H1 (cell line): ENCODE results near the gene EEF2K. TPM values are rescaled to one million over a fixed set of nuclear protein-coding genes. Genes with fewer than 3 reads are reported as not detected.

Experiments
- CBX5 ChIP-seq: fragments of 300-800, 300-1000 bp; sonication (generic); IDR thresholded peaks from 2 replicates; pipeline ENCODE4 v1.7.1; 2016; ENCODE audit warnings: antibody characterized with exemption, low read length, low read depth
- CHD7 ChIP-seq: fragments of 300-600 bp; sonication (generic); IDR thresholded peaks from 2 replicates; pipeline ENCODE4 v1.7.1; 2012; ENCODE audit warnings: low read length, moderate library complexity, mild to moderate bottlenecking, inconsistent platforms; ENCODE audit not compliant: insufficient replicate concordance
- FOSL1 ChIP-seq: IDR thresholded peaks from 2 replicates; pipeline ENCODE4 v1.6.1; 2011; ENCODE audit warnings: mild to moderate bottlenecking, low read depth, low read length, moderate library complexity; ENCODE audit not compliant: insufficient read depth
- SIRT6 ChIP-seq: IDR thresholded peaks from one replicate; pipeline ENCODE4 v1.7.1; 2012; ENCODE audit warnings: low read length, inconsistent platforms
- SP1 ChIP-seq: IDR thresholded peaks from 2 replicates; pipeline ENCODE4 v1.6.1; 2011; ENCODE audit warnings: low read depth, low read length
- TAF7 ChIP-seq: optimal IDR thresholded peaks from 2 replicates; pipeline ENCODE3; 2011; ENCODE audit warnings: low read depth, mild to moderate bottlenecking, inconsistent platforms, low read length, moderate library complexity, borderline replicate concordance
- ZNF274 ChIP-seq: IDR thresholded peaks from 2 replicates; pipeline ENCODE4 v1.7.0; 2012; ENCODE audit warnings: low read length, borderline replicate concordance; ENCODE audit errors: extremely low read depth
- polyA plus RNA-seq, 7 experiments: library from polyadenylated mRNA; depleted of rRNA in 3 of 7; stranded (reverse) in 5 of 7; unstranded in 2 of 7; fragments of >200 nt in 5 of 7; fragments of 200-250 nt in 2 of 7; gene quantifications; 1 replicate in 5 of 7; 2 replicates in 1 of 7; 4 replicates in 1 of 7; pipeline versions ENCODE4 v1.2.1 to v1.2.3, GENCODE V29; 2011 to 2013; ENCODE audit warnings: missing spikeins in 2 of 7, mixed read lengths in 2 of 7
- total RNA-seq: library from RNA; stranded (reverse); fragmentation: NEBNext Ultra II Directional; extraction: Animal tissue kit (Norgen Biotek cat#: 25700); gene quantifications from 2 replicates; pipeline ENCODE4 v1.2.1, GENCODE V29; 2021
- TF ChIP-seq, protein P1 (sequence below): IDR thresholded peaks from 2 replicates; pipeline ENCODE4 v1.6.1; 2012; ENCODE audit warnings: inconsistent platforms

EEF2K gene
- total and polyA plus RNA-seq, 2 of the 8 experiments (the other 6 are each of a cell fraction or from before 2014, with no cell fraction given), result 14.9 to 30.2 TPM

DNA sequence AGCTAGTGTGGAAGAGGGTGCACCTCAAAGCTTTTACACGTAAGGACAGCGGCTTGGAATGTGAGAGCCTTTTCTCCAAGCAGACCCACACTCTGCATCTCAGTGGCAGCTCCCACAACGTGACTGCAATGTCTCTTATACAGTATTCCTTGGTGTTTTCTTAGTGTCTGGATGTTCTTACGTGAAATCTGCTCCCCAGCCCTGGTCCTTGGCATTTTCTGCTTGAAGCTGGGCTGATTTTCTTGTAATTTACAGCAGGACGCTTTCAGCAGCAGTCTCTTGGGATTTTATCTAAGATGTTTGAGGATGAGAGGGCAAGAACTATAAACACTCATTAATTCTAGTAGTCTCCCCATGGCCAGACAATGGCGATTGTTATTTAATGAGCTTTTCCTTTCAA, 79.0 kb downstream of the EEF2K start (continued):
- no peak for TF ChIP-seq CHD7
- TF ChIP-seq ZNF274, result no peak
- TF ChIP-seq, protein P1, sequence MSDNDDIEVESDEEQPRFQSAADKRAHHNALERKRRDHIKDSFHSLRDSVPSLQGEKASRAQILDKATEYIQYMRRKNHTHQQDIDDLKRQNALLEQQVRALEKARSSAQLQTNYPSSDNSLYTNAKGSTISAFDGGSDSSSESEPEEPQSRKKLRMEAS, result no peak
- TF ChIP-seq FOSL1, result no peak
- no peak for TF ChIP-seq SIRT6
- no peak for TF ChIP-seq CBX5
- no peak for TF ChIP-seq TAF7
- no peak for TF ChIP-seq SP1
